Tibial nerve (tissue), 4 donors: Measurements from ENCODE around the gene CELA1. TPM values are rescaled to one million over a fixed set of nuclear protein-coding genes. Genes with fewer than 3 reads are reported as not detected.
"Not testable (repeated sequence)": the region's sequence is repeated elsewhere in the genome, so short reads cannot be mapped to it uniquely, and the experiment has no call there.

Experiments
- DNase-seq, 2 donors: peaks; one replicate each; pipeline ENCODE4 v3.0.0-alpha.2; 2019; ENCODE audit warnings: low spot score in 2 of 2
- H3K27ac ChIP-seq, 4 donors: fragments of 200-600 bp; sonication (generic) in 3 of 4; one replicate each; pipeline ENCODE4 v1.5.1; 2017 to 2019; ENCODE audit warnings: mild to moderate bottlenecking in 1 of 4
- H3K27me3 ChIP-seq, 2 donors: fragments of 200-600 bp; sonication (generic) in 1 of 2; one replicate each; pipeline versions ENCODE4 v1.5.1 to v1.6.0; 2017 to 2019
- H3K36me3 ChIP-seq, 3 donors: fragments of 200-600 bp; sonication (generic); one replicate each; pipeline ENCODE4 v1.5.1; 2018 to 2019
- H3K4me1 ChIP-seq, 4 donors: fragments of 200-600 bp; sonication (generic) in 3 of 4; one replicate each; pipeline ENCODE4 v1.5.1; 2017 to 2019
- H3K4me3 ChIP-seq, 4 donors: fragments of 200-600 bp; sonication (generic) in 3 of 4; one replicate each; pipeline ENCODE4 v1.5.1; 2017 to 2019; ENCODE audit warnings: mild to moderate bottlenecking in 1 of 4, moderate library complexity in 1 of 4
- H3K9me3 ChIP-seq, 4 donors: fragments of 200-600 bp; sonication (generic) in 3 of 4; one replicate each; pipeline ENCODE4 v1.5.1; 2017 to 2019
- CTCF ChIP-seq, 5 experiments: fragments of 200-600 bp in 3 of 5; fragments of 450-650 bp in 2 of 5; sonication (generic) in 3 of 5; IDR thresholded peaks; one replicate each; pipeline ENCODE4 v1.5.1; 2016 to 2019; ENCODE audit warnings: antibody characterized with exemption in 5 of 5, mild to moderate bottlenecking in 3 of 5, moderate library complexity in 2 of 5
- EP300 ChIP-seq, 2 donors: sonication (generic); formaldehyde crosslinking; IDR thresholded peaks; one replicate each; pipeline ENCODE4 v1.6.1; 2017; ENCODE audit warnings: antibody characterized with exemption in 2 of 2, mild to moderate bottlenecking in 1 of 2
- POLR2A ChIP-seq, 2 donors: fragments of 450-650 bp; IDR thresholded peaks; one replicate each; pipeline ENCODE4 v1.6.1; 2017; ENCODE audit warnings: antibody characterized with exemption in 2 of 2, mild to moderate bottlenecking in 2 of 2, moderate library complexity in 2 of 2
- WGBS, 2 donors: methylation state at CpG; one replicate each; pipeline ENCODE4 v1.1.5; 2018; 5-methylcytosine and 5-hydroxymethylcytosine counted together
- total RNA-seq, 4 donors: library from RNA; depleted of rRNA; stranded (reverse); fragments of >200 nt; gene quantifications; one replicate each; pipeline ENCODE4 v1.1.0, GENCODE V29; 2016

The CELA1 gene
- total RNA-seq, 4 donors from 2014 or later = not detected

GRCh38 chr12:51311389-51311788, 35.1 kb downstream of the CELA1 start:
- no peak for DNase-seq
- Histone ChIP-seq H3K9me3 (no peaks in the 10 kb centered on the region), H3K36me3 (no peaks in the 10 kb centered on the region), H3K27me3 (no peaks in the 10 kb centered on the region), H3K4me3 (no peak overlapping the region), H3K27ac (no peak overlapping the region), H3K4me1 (no peaks in the 10 kb centered on the region)
- WGBS, 2 donors = 100% methylated on average over 1 of the region's 1 CpG
- no peak for TF ChIP-seq EP300 (IDR thresholded peaks at IDR 0.05)
- TF ChIP-seq POLR2A (IDR thresholded peaks at IDR 0.05) = no peak
- no peak for TF ChIP-seq CTCF (IDR thresholded peaks at IDR 0.05)

GRCh38 chr12:51307655-51308593, 38.6 kb downstream of the CELA1 start:
- DNase-seq = no peak
- Histone ChIP-seq H3K9me3 (no peaks in the 10 kb centered on the region), H3K27me3 (no peaks in the 10 kb centered on the region), H3K36me3 (no peaks in the 10 kb centered on the region), H3K27ac (no peak overlapping the region), H3K4me1 (no peaks in the 10 kb centered on the region), H3K4me3 (no peak overlapping the region)
- WGBS, 2 donors = 66 to 70% methylated on average over 6 of the region's 6 CpGs
- no peak for TF ChIP-seq CTCF (IDR thresholded peaks at IDR 0.05)
- no peak for TF ChIP-seq POLR2A (IDR thresholded peaks at IDR 0.05)
- TF ChIP-seq EP300 (IDR thresholded peaks at IDR 0.05) = no peak

- Histone ChIP-seq H3K9me3 (no peaks in the 10 kb centered on the region), H3K4me3 (no peak overlapping the region), H3K4me1 (no peaks in the 10 kb centered on the region), H3K36me3 (no peaks in the 10 kb centered on the region), H3K27ac (no peak overlapping the region), H3K27me3 (no peaks in the 10 kb centered on the region)
- WGBS, 2 donors = 79 to 85% methylated on average over 5 of the region's 5 CpGs
- TF ChIP-seq EP300 (IDR thresholded peaks at IDR 0.05) (no peak), CTCF (IDR thresholded peaks at IDR 0.05) (no peak)
- DNase-seq = no peak
Observed at GRCh38 chr12:51306507-51306906, 40.0 kb downstream of the CELA1 start.

- not testable (repeated sequence) for H3K27ac ChIP-seq, H3K27me3 ChIP-seq, H3K4me1 ChIP-seq, H3K36me3 ChIP-seq, H3K9me3 ChIP-seq, H3K4me3 ChIP-seq, DNase-seq
- WGBS, 2 donors = 78 to 81% methylated on average over 10 of the region's 10 CpGs
Observed at GRCh38 chr12:51300768-51301167, 45.7 kb downstream of the CELA1 start.

- 79 to 80% methylated on average over 5 of the region's 5 CpGs for WGBS, 2 donors
- no peak for TF ChIP-seq CTCF (IDR thresholded peaks at IDR 0.05)
- no peak for TF ChIP-seq POLR2A (IDR thresholded peaks at IDR 0.05)
- no peak for TF ChIP-seq EP300 (IDR thresholded peaks at IDR 0.05)
- DNase-seq = no peak
- no peaks in the 10 kb centered on the region for H3K27me3 ChIP-seq
- no peaks in the 10 kb centered on the region for H3K4me1 ChIP-seq
- H3K27ac ChIP-seq = no peak overlapping the region
- H3K4me3 ChIP-seq = no peak overlapping the region
- no peaks in the 10 kb centered on the region for H3K9me3 ChIP-seq
- H3K36me3 ChIP-seq = no peaks in the 10 kb centered on the region
Observed at GRCh38 chr12:51295651-51296050, 50.8 kb downstream of the CELA1 start.

- H3K27me3 ChIP-seq, H3K4me3 ChIP-seq, DNase-seq, H3K36me3 ChIP-seq, H3K9me3 ChIP-seq, H3K27ac ChIP-seq, H3K4me1 ChIP-seq: not testable (repeated sequence)
- WGBS, 2 donors = 75 to 78% methylated on average over 10 of the region's 10 CpGs
Observed at GRCh38 chr12:51294097-51294496, 52.4 kb downstream of the CELA1 start.
